ENCODE measurements around the gene CHD6.

DNA sequence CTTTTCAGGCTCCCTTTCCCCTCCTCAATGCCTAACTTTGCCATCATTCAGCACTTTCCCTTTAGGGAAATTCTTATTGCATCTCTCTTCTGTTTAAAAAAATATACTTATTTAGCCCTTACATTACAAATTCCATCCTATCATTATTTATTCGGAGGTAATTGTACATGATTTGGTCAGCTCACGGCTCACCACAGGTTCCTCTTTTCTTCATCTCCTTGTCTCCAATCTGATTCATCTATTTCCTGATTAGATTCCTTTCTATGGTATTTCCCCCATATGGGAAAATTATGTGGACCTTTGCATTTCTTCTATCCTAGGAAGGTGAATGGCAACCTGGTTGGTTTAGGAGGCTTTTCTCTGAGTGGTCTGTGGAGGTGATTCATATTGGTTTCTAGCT is 238.6 kb downstream of the CHD6 start:
- TF ChIP-seq ZNF274 (IDR thresholded peaks at IDR 0.05; ENCODE audit: low read depth, low read length), result no peak
- TF ChIP-seq YY1 (IDR thresholded peaks at IDR 0.05; ENCODE audit: insufficient read depth, insufficient read length), result no peak
- no peak for TF ChIP-seq SUZ12 (IDR thresholded peaks at IDR 0.05; ENCODE audit: extremely low read depth, insufficient read depth, insufficient read length)

Measured in NT2/D1 (cell line).